SK-N-SH (cell line): ENCODE measurements around the gene ACOXL. TPM values are rescaled to one million over a fixed set of nuclear protein-coding genes. Genes with fewer than 3 reads are reported as not detected.

Source experiments
- CTCF ChIA-PET: fragments of 300-600, 350-600 bp; formaldehyde crosslinking; extraction: SDS; loops from one replicate; lab custom pipeline; 2021; lab: Yijun Ruan, JAX
- POLR2A ChIA-PET: fragments of 350-600 bp; sonication (Branson Sonifier 250); formaldehyde crosslinking; extraction: SDS; loops from one replicate; lab custom pipeline; 2020; ENCODE audit warnings: antibody characterized with exemption, inconsistent platforms; lab: Yijun Ruan, JAX
- DNase-seq: peaks from one replicate; pipeline ENCODE4 v3.0.0; 2012
- H2AFZ ChIP-seq: fragments of 200-600 bp; sonication (generic); 2 replicates; pipeline ENCODE4 v1.8.1; 2016; ENCODE audit warnings: antibody characterized with exemption, mild to moderate bottlenecking, low read depth
- H3F3A ChIP-seq: fragments of 200-600 bp; sonication (generic); replicated peaks from 2 replicates; pipeline ENCODE3; 2016; ENCODE audit warnings: antibody characterized with exemption, mild to moderate bottlenecking; ENCODE audit not compliant: insufficient read depth
- H3K27ac ChIP-seq, 2 experiments: fragments of 200-500 bp in 1 of 2; fragments of 200-600 bp in 1 of 2; sonication (Bioruptor generic) in 1 of 2; sonication (generic), shearing (Covaris generic) in 1 of 2; 2 replicates each; pipeline versions ENCODE4 v1.5.1 to v1.6.1; 2014 to 2016; ENCODE audit warnings: low read depth in 2 of 2, inconsistent platforms in 1 of 2, low read length in 1 of 2, mild to moderate bottlenecking in 1 of 2, mixed read lengths in 1 of 2
- H3K27me3 ChIP-seq: fragments of 200-600 bp; sonication (generic), shearing (Covaris generic); 2 replicates; pipeline ENCODE4 v1.6.1; 2016; ENCODE audit warnings: mixed run types; ENCODE audit not compliant: insufficient read depth
- H3K36me3 ChIP-seq, 2 experiments: fragments of 200-500 bp in 1 of 2; fragments of 200-600 bp in 1 of 2; sonication (Bioruptor generic) in 1 of 2; sonication (generic) in 1 of 2; replicated peaks in 1 of 2; 2 replicates each; pipeline versions ENCODE3 to v1.5.1; 2014 to 2016; ENCODE audit warnings: low read length in 1 of 2, mild to moderate bottlenecking in 1 of 2; ENCODE audit not compliant: insufficient read depth in 2 of 2, control insufficient read depth in 1 of 2
- H3K4me1 ChIP-seq, 2 experiments: fragments of 200-500 bp in 1 of 2; fragments of 200-600 bp in 1 of 2; sonication (Bioruptor generic) in 1 of 2; sonication (generic), shearing (Covaris generic) in 1 of 2; 2 replicates each; pipeline versions ENCODE4 v1.5.1 to v1.6.1; 2014 to 2016; ENCODE audit warnings: low read depth in 1 of 2, low read length in 1 of 2, mixed run types in 1 of 2; ENCODE audit not compliant: insufficient read depth in 2 of 2, control insufficient read depth in 1 of 2
- H3K4me2 ChIP-seq: fragments of 200-600 bp; sonication (generic), shearing (Covaris generic); 2 replicates; pipeline ENCODE4 v1.6.1; 2017; ENCODE audit warnings: mixed run types
- H3K4me3 ChIP-seq, 2 experiments: fragments of 200-500 bp in 1 of 2; fragments of 200-600 bp in 1 of 2; sonication (Bioruptor generic) in 1 of 2; sonication (generic), shearing (Covaris generic) in 1 of 2; 2 replicates each; pipeline versions ENCODE4 v1.5.1 to v1.8.1; 2014 to 2016; ENCODE audit warnings: low read depth in 2 of 2, inconsistent platforms in 1 of 2, low read length in 1 of 2, mild to moderate bottlenecking in 1 of 2, mixed read lengths in 1 of 2, moderate library complexity in 1 of 2
- H3K79me2 ChIP-seq: fragments of 200-600 bp; sonication (generic); 2 replicates; pipeline ENCODE4 v1.8.1; 2017; ENCODE audit warnings: mild to moderate bottlenecking; ENCODE audit not compliant: insufficient read depth
- H3K9ac ChIP-seq: fragments of 200-600 bp; sonication (generic); 2 replicates; pipeline ENCODE4 v1.6.1; 2017; ENCODE audit warnings: mixed run types
- H3K9me2 ChIP-seq: fragments of 200-600 bp; sonication (generic); 2 replicates; pipeline ENCODE4 v1.6.1; 2017; ENCODE audit warnings: mixed run types
- H3K9me3 ChIP-seq: fragments of 200-600 bp; sonication (generic); 2 replicates; pipeline ENCODE4 v1.6.1; 2017; ENCODE audit warnings: mixed run types, mild to moderate bottlenecking, moderate library complexity
- H4K20me1 ChIP-seq: fragments of 200-600 bp; sonication (generic); 2 replicates; pipeline ENCODE4 v1.6.1; 2017; ENCODE audit warnings: mild to moderate bottlenecking, mixed run types; ENCODE audit not compliant: insufficient read depth
- ELF1 ChIP-seq: IDR thresholded peaks from 2 replicates; pipeline ENCODE4 v1.4.0; 2012
- EP300 ChIP-seq, 2 experiments: IDR thresholded peaks; 2 replicates each; pipeline versions ENCODE4 v1.4.0 to v1.6.1; 2012; ENCODE audit warnings: borderline replicate concordance in 1 of 2, low read depth in 1 of 2, low read length in 1 of 2
- EZH2phosphoT487 ChIP-seq: fragments of 200-600 bp; sonication (generic); IDR thresholded peaks from 2 replicates; pipeline ENCODE4 v1.6.1; 2017; ENCODE audit warnings: low read depth, mixed run types, mild to moderate bottlenecking, antibody characterized with exemption, moderate library complexity, borderline replicate concordance
- FOSL2 ChIP-seq: IDR thresholded peaks from 2 replicates; pipeline ENCODE4 v1.4.0; 2012; ENCODE audit warnings: low read depth, mild to moderate bottlenecking, moderate library complexity, borderline replicate concordance
- FOXM1 ChIP-seq: IDR thresholded peaks from 2 replicates; pipeline ENCODE4 v1.4.0; 2012; ENCODE audit warnings: low read depth, mild to moderate bottlenecking
- GATA2 ChIP-seq: sonication (generic); formaldehyde crosslinking; IDR thresholded peaks from 2 replicates; pipeline ENCODE4 v1.5.0; 2020; ENCODE audit warnings: mild to moderate bottlenecking, missing genetic modification reagents
- MXI1 ChIP-seq: IDR thresholded peaks from 2 replicates; pipeline ENCODE4 v1.6.1; 2012; ENCODE audit warnings: mild to moderate bottlenecking, low read depth, low read length, improper control_type of control experiment
- NFIC ChIP-seq: IDR thresholded peaks from 2 replicates; pipeline ENCODE4 v1.4.0; 2012; ENCODE audit warnings: borderline replicate concordance
- RAD21 ChIP-seq: IDR thresholded peaks from 2 replicates; pipeline ENCODE4 v1.6.1; 2012; ENCODE audit warnings: mild to moderate bottlenecking, low read length
- RCOR1 ChIP-seq: fragments of 150-350 bp; IDR thresholded peaks from 2 replicates; pipeline ENCODE4 v1.6.1; 2017; ENCODE audit warnings: antibody characterized with exemption, low read length
- RFX5 ChIP-seq: IDR thresholded peaks from 2 replicates; pipeline ENCODE4 v1.6.1; 2012; ENCODE audit warnings: mild to moderate bottlenecking, improper control_type of control experiment, low read length
- RXRA ChIP-seq: IDR thresholded peaks from 2 replicates; pipeline ENCODE4 v1.4.0; 2012; ENCODE audit warnings: low read depth, mild to moderate bottlenecking, borderline replicate concordance
- SIN3A ChIP-seq: IDR thresholded peaks from 2 replicates; pipeline ENCODE4 v1.6.1; 2012; ENCODE audit warnings: low read depth, mild to moderate bottlenecking, low read length, moderate library complexity, borderline replicate concordance
- TAF1 ChIP-seq: IDR thresholded peaks from 2 replicates; pipeline ENCODE4 v1.6.1; 2012; ENCODE audit warnings: low read depth, mild to moderate bottlenecking, low read length, moderate library complexity, borderline replicate concordance
- YY1 ChIP-seq: IDR thresholded peaks from 2 replicates; pipeline ENCODE4 v1.4.0; 2012; ENCODE audit warnings: low read depth, mild to moderate bottlenecking
- WGBS: methylation state at CpG from one replicate; pipeline ENCODE4 v1.1.6; 2017; ENCODE audit warnings: low lambda C conversion rate; 5-methylcytosine and 5-hydroxymethylcytosine counted together
- polyA plus RNA-seq, 3 experiments: library from polyadenylated mRNA; depleted of rRNA; stranded (reverse); fragments of >200 nt; gene quantifications; 2 replicates each; pipeline ENCODE4 v1.2.3, GENCODE V29; 2012
- TF ChIP-seq, protein P1 (sequence below): IDR thresholded peaks from 2 replicates; pipeline ENCODE4 v1.4.0; 2012; ENCODE audit warnings: low read depth
- TF ChIP-seq, protein P2 (sequence below): fragments of 150-350 bp; IDR thresholded peaks from 2 replicates; pipeline ENCODE4 v1.6.1; 2016; ENCODE audit warnings: mild to moderate bottlenecking, low read depth, low read length
- TF ChIP-seq, protein P3 (sequence below): IDR thresholded peaks from 2 replicates; pipeline ENCODE4; 2012
- TF ChIP-seq, protein P4 (sequence below): IDR thresholded peaks from 2 replicates; pipeline ENCODE4 v1.4.0; 2012; ENCODE audit warnings: low read depth, borderline replicate concordance

Gene ACOXL
- polyA plus RNA-seq, 1 of the 3 experiments (the other 2 are of a cell fraction): not detected

DNA sequence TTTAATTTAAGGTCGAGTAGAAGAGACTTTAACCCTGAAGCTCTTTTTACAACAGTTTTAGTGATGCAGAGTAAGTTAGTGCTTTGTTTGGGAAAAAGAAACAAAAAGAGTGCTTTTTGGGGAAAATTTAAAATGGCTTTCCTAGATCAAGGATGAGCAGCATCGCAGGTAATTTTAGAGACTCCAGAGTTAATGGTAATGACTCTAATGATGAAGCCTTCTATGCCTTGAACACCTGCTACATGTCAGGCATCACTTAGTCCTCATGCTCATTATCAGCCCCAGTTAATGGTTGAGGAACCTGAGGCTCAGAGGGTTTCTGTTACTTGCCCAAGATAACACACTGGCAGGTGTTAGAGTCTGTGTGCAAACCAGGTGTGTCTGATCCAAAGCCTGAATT, 167.8 kb downstream of the ACOXL start:
- no peak for DNase-seq
- H2AFZ ChIP-seq: no peak overlapping the region
- ChIA-PET CTCF (no interaction called here), POLR2A (no interaction called here)
- H4K20me1 ChIP-seq: no peaks in the 10 kb centered on the region
- H3K9me2 ChIP-seq: no peaks in the 10 kb centered on the region
- H3K27me3 ChIP-seq: no peaks in the 10 kb centered on the region
- H3K4me3 ChIP-seq: no peak overlapping the region
- H3F3A ChIP-seq: no peaks in the 10 kb centered on the region
- TF ChIP-seq FOSL2: no peak
- TF ChIP-seq RXRA: no peak
- TF ChIP-seq SIN3A: no peak
- TF ChIP-seq EP300 (IDR thresholded peaks at IDR 0.05; ENCODE audit: borderline replicate concordance in 1 of 2, low read depth in 1 of 2, low read length in 1 of 2): no peak
- TF ChIP-seq FOXM1: no peak
- no peak for TF ChIP-seq NFIC
- TF ChIP-seq ELF1: no peak
- TF ChIP-seq MXI1: no peak
- no peak for TF ChIP-seq RAD21
- TF ChIP-seq, protein P1, sequence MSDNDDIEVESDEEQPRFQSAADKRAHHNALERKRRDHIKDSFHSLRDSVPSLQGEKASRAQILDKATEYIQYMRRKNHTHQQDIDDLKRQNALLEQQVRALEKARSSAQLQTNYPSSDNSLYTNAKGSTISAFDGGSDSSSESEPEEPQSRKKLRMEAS: no peak
- TF ChIP-seq RCOR1: no peak
- no peak for TF ChIP-seq EZH2phosphoT487
- TF ChIP-seq, protein P2, sequence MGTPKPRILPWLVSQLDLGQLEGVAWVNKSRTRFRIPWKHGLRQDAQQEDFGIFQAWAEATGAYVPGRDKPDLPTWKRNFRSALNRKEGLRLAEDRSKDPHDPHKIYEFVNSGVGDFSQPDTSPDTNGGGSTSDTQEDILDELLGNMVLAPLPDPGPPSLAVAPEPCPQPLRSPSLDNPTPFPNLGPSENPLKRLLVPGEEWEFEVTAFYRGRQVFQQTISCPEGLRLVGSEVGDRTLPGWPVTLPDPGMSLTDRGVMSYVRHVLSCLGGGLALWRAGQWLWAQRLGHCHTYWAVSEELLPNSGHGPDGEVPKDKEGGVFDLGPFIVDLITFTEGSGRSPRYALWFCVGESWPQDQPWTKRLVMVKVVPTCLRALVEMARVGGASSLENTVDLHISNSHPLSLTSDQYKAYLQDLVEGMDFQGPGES: no peak
- TF ChIP-seq TAF1: no peak
- TF ChIP-seq, protein P3, sequence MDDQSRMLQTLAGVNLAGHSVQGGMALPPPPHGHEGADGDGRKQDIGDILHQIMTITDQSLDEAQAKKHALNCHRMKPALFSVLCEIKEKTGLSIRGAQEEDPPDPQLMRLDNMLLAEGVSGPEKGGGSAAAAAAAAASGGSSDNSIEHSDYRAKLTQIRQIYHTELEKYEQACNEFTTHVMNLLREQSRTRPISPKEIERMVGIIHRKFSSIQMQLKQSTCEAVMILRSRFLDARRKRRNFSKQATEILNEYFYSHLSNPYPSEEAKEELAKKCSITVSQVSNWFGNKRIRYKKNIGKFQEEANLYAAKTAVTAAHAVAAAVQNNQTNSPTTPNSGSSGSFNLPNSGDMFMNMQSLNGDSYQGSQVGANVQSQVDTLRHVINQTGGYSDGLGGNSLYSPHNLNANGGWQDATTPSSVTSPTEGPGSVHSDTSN: no peak
- TF ChIP-seq, protein P4, sequence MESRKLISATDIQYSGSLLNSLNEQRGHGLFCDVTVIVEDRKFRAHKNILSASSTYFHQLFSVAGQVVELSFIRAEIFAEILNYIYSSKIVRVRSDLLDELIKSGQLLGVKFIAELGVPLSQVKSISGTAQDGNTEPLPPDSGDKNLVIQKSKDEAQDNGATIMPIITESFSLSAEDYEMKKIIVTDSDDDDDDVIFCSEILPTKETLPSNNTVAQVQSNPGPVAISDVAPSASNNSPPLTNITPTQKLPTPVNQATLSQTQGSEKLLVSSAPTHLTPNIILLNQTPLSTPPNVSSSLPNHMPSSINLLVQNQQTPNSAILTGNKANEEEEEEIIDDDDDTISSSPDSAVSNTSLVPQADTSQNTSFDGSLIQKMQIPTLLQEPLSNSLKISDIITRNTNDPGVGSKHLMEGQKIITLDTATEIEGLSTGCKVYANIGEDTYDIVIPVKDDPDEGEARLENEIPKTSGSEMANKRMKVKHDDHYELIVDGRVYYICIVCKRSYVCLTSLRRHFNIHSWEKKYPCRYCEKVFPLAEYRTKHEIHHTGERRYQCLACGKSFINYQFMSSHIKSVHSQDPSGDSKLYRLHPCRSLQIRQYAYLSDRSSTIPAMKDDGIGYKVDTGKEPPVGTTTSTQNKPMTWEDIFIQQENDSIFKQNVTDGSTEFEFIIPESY: no peak
- no peak for TF ChIP-seq RFX5
- no peak for TF ChIP-seq YY1
- TF ChIP-seq GATA2: no peak
- no peak overlapping the region for H3K4me2 ChIP-seq
- no peak overlapping the region for H3K27ac ChIP-seq
- H3K4me1 ChIP-seq: peaks cover 0 to 26% of the 10 kb centered on the region in 2 experiments; a peak in 1 of 4 replicates
- peaks cover 13% of the 10 kb centered on the region; the same call in 1 of the 2 replicates for H3K9me3 ChIP-seq
- 32% methylated on average over 2 of the region's 2 CpGs for WGBS
- no peaks in the 10 kb centered on the region for H3K36me3 ChIP-seq
- H3K9ac ChIP-seq: no peak overlapping the region
- no peaks in the 10 kb centered on the region for H3K79me2 ChIP-seq
